K562 (cell line): ENCODE results near the gene MAB21L4. TPM values are rescaled to one million over a fixed set of nuclear protein-coding genes. Genes with fewer than 3 reads are reported as not detected.

Experiments
- ATAC-seq: fragments of 200-7000 bp; cut with Tn5 transposase; 3 replicates; pipeline ENCODE4 v1.9.1; 2020; ENCODE audit warnings: moderate library complexity
- BruUV-seq: library from RNA; stranded (reverse); fragments of 400-500 nt; replicated peaks from 2 replicates; lab custom pipeline; 2021; lab: Mats Ljungman, UMichigan
- CTCF ChIA-PET: fragments of 300-600 bp; formaldehyde crosslinking; extraction: SDS; loops from one replicate; lab custom pipeline; 2021; ENCODE audit warnings: low intra/inter-chr PET ratio; lab: Yijun Ruan, JAX
- POLR2A ChIA-PET: fragments of 300-600, 350-650 bp; sonication (Branson Sonifier 250); formaldehyde crosslinking; extraction: SDS; loops from one replicate; lab custom pipeline; 2021; ENCODE audit warnings: antibody characterized with exemption, inconsistent platforms; lab: Yijun Ruan, JAX
- DNase-seq, 4 experiments: peaks; one replicate each; pipeline versions ENCODE4 v3.0.0 to v3.0.0-alpha.2; 2011 to 2018; ENCODE audit warnings: low spot score in 3 of 4, mixed read lengths in 3 of 4; ENCODE audit errors: extremely low read depth in 1 of 4
- FAIRE-seq: peaks from 2 replicates; lab custom pipeline; 2011; peaks lifted over from hg19 to GRCh38; lab: Jason Lieb, UNC
- H2AFZ ChIP-seq: 2 replicates; pipeline ENCODE4 v1.6.0; 2011; ENCODE audit warnings: low read depth, low read length, control low read depth, inconsistent platforms
- H3K27ac ChIP-seq: fragments of 200-600 bp; 3 replicates; pipeline ENCODE4 v1.8.0; 2011; ENCODE audit warnings: low read depth, mild to moderate bottlenecking, control low read depth, inconsistent platforms, low read length, moderate library complexity, mixed read lengths; ENCODE audit errors: extremely low read depth
- H3K27me3 ChIP-seq, 2 experiments: fragments of 300-600 bp in 1 of 2; 2 replicates in 1 of 2; 3 replicates in 1 of 2; pipeline versions ENCODE4 v1.6.0 to v1.8.0; 2011; ENCODE audit warnings: inconsistent platforms in 2 of 2, low read length in 2 of 2, mild to moderate bottlenecking in 1 of 2, mixed read lengths in 1 of 2, moderate library complexity in 1 of 2; ENCODE audit not compliant: control insufficient read depth in 2 of 2, insufficient read depth in 2 of 2
- H3K36me3 ChIP-seq: fragments of 300-600 bp; 3 replicates; pipeline ENCODE4 v1.8.0; 2011; ENCODE audit warnings: mild to moderate bottlenecking, low read length, inconsistent platforms; ENCODE audit not compliant: control insufficient read depth, insufficient read depth
- H3K4me1 ChIP-seq, 2 experiments: fragments of 200-600 bp in 1 of 2; replicated peaks in 1 of 2; 2 replicates in 1 of 2; 3 replicates in 1 of 2; pipeline versions ENCODE4 v1.5.1 to v1.8.0; 2011; ENCODE audit warnings: inconsistent platforms in 2 of 2, low read length in 2 of 2, mild to moderate bottlenecking in 1 of 2, mixed read lengths in 1 of 2, moderate library complexity in 1 of 2; ENCODE audit not compliant: control insufficient read depth in 2 of 2, insufficient read depth in 2 of 2
- H3K4me2 ChIP-seq: 2 replicates; pipeline ENCODE4 v1.6.1; 2011; ENCODE audit warnings: low read length, control low read depth, inconsistent platforms, mixed read lengths; ENCODE audit not compliant: insufficient read depth
- H3K4me3 ChIP-seq: fragments of 200-600 bp; sonication (generic), shearing (Covaris generic); 2 replicates; pipeline ENCODE4 v1.5.1; 2016; ENCODE audit warnings: control low read depth, inconsistent platforms
- H3K79me2 ChIP-seq: fragments of 200-600 bp; 3 replicates; pipeline ENCODE4 v1.8.0; 2011; ENCODE audit warnings: low read length, inconsistent platforms; ENCODE audit not compliant: control insufficient read depth, insufficient read depth
- H3K9ac ChIP-seq, 2 experiments: 2 replicates each; pipeline versions ENCODE4 v1.6.0 to v1.6.1; 2011; ENCODE audit warnings: low read depth in 2 of 2, low read length in 2 of 2, control low read depth in 1 of 2, inconsistent platforms in 1 of 2, mild to moderate bottlenecking in 1 of 2, mixed read lengths in 1 of 2; ENCODE audit not compliant: insufficient read depth in 1 of 2
- H3K9me1 ChIP-seq: one replicate; pipeline ENCODE4 v1.6.0; 2011; ENCODE audit warnings: inconsistent platforms, mild to moderate bottlenecking, low read length, moderate library complexity; ENCODE audit not compliant: control insufficient read depth, insufficient read depth
- H3K9me3 ChIP-seq: replicated peaks from 2 replicates; pipeline ENCODE4 v1.5.1; 2011; ENCODE audit warnings: low read depth, low read length, inconsistent platforms; ENCODE audit not compliant: control insufficient read depth, insufficient read depth
- H4K20me1 ChIP-seq: replicated peaks from 2 replicates; pipeline ENCODE4 v1.6.1; 2011; ENCODE audit warnings: low read length, inconsistent platforms, mixed read lengths; ENCODE audit not compliant: control insufficient read depth, insufficient read depth
- CBFB ChIP-seq: sonication (generic); formaldehyde crosslinking; IDR thresholded peaks from 2 replicates; pipeline ENCODE4 v1.4.0; 2020; ENCODE audit warnings: mild to moderate bottlenecking, missing genetic modification reagents
- KLF13 ChIP-seq: fragments of 450-650 bp; IDR thresholded peaks from 2 replicates; pipeline ENCODE4 v1.6.1; 2016; ENCODE audit warnings: missing genetic modification characterization, low read depth, mild to moderate bottlenecking, missing compliant biosample characterization, moderate library complexity, borderline replicate concordance
- RCOR1 ChIP-seq, 2 experiments: IDR thresholded peaks; 2 replicates each; pipeline ENCODE4 v1.6.1; 2012; ENCODE audit warnings: low read depth in 2 of 2, low read length in 2 of 2, borderline replicate concordance in 1 of 2, improper control_type of control experiment in 1 of 2
- SMARCA5 ChIP-seq: fragments of 450-650 bp; IDR thresholded peaks from 2 replicates; pipeline ENCODE4 v1.6.1; 2016
- SMC3 ChIP-seq: conservative IDR thresholded peaks from 2 replicates; pipeline ENCODE4 v1.6.1; 2011; ENCODE audit warnings: low read depth, low read length, improper control_type of control experiment; ENCODE audit not compliant: insufficient read depth
- WHSC1 ChIP-seq: IDR thresholded peaks from one replicate; pipeline ENCODE4 v1.6.1; 2012; ENCODE audit warnings: low read length, control low read depth, inconsistent platforms
- ZNF239 ChIP-seq: fragments of 250-450 bp; sonication (Bioruptor Pico); IDR thresholded peaks from 2 replicates; pipeline ENCODE4 v1.4.0; 2020; ENCODE audit warnings: mild to moderate bottlenecking
- ZNF551 ChIP-seq: fragments of 250-450 bp; sonication (Bioruptor Pico); IDR thresholded peaks from 2 replicates; pipeline ENCODE4 v1.5.0; 2021; ENCODE audit warnings: mild to moderate bottlenecking, moderate library complexity
- ZNF589 ChIP-seq: fragments of 200-800 bp; sonication (Bioruptor generic); IDR thresholded peaks from 2 replicates; pipeline ENCODE4 v1.6.1; 2016; ENCODE audit warnings: low read depth, missing genetic modification characterization, missing compliant biosample characterization
- ZNF644 ChIP-seq: fragments of 200-800 bp; sonication (Bioruptor generic); IDR thresholded peaks from 2 replicates; pipeline ENCODE4 v1.6.1; 2016; ENCODE audit warnings: low read depth, missing genetic modification characterization, missing compliant biosample characterization
- WGBS: fragments of 100-300 bp; shearing (Covaris generic); methylation state at CpG from one replicate; pipeline ENCODE4 v1.1.6; 2016; ENCODE audit warnings: low coverage, mixed read lengths; ENCODE audit not compliant: insufficient coverage; ENCODE audit errors: missing lambda C conversion rate; 5-methylcytosine and 5-hydroxymethylcytosine counted together
- in situ Hi-C: fragments of 300-500 bp; cut with MboI; formaldehyde crosslinking; loops from 4 replicates; pipeline ENCODE4 v1.15.0; 2018; ENCODE audit warnings: inconsistent platforms, mixed read lengths
- intact Hi-C: fragments of 100-400 bp; cut with micrococcal nuclease; formaldehyde crosslinking; loops from 2 replicates; pipeline ENCODE4 v1.14.2; 2022
- polyA plus RNA-seq, 8 experiments: library from polyadenylated mRNA; depleted of rRNA in 4 of 8; stranded (reverse) in 5 of 8; unstranded in 3 of 8; fragments of >200 nt; fragmentation: Nextera tagmentation in 2 of 8; fragmentation: Illumina TruSeq in 1 of 8; extraction: Ambion mirVana in 2 of 8; extraction: Trizol in 1 of 8; gene quantifications; 2 replicates each; pipeline versions ENCODE4 v1.2.1 to v1.2.3, GENCODE V29; 2011 to 2014; ENCODE audit warnings: inconsistent platforms in 1 of 8, missing spikeins in 1 of 8
- total RNA-seq, 7 experiments: library from RNA; depleted of rRNA in 6 of 7; stranded (reverse); fragments of >200 nt in 6 of 7; fragmentation: Illumina TruSeq in 2 of 7; extraction: Trizol in 2 of 7; gene quantifications; 2 replicates each; pipeline versions ENCODE4 v1.2.1 to v1.2.3, GENCODE V29; 2011 to 2021; ENCODE audit warnings: low replicate concordance in 1 of 7
- TF ChIP-seq, protein P1 (sequence below): sonication (generic); formaldehyde crosslinking; IDR thresholded peaks from 2 replicates; pipeline ENCODE4 v1.8.1; 2023; ENCODE audit warnings: mild to moderate bottlenecking, missing genetic modification reagents
- TF ChIP-seq, protein P2 (sequence below), 2 experiments: fragments of 450-650 bp; IDR thresholded peaks; 2 replicates each; pipeline ENCODE4 v1.6.1; 2016; ENCODE audit warnings: mild to moderate bottlenecking in 2 of 2, borderline replicate concordance in 1 of 2, low read depth in 1 of 2, moderate library complexity in 1 of 2

The MAB21L4 gene
- total and polyA plus RNA-seq, 9 of the 15 experiments (the other 6 are each of a cell fraction or from before 2014, with no cell fraction given), result 0.03 TPM; not detected in 8

DNA sequence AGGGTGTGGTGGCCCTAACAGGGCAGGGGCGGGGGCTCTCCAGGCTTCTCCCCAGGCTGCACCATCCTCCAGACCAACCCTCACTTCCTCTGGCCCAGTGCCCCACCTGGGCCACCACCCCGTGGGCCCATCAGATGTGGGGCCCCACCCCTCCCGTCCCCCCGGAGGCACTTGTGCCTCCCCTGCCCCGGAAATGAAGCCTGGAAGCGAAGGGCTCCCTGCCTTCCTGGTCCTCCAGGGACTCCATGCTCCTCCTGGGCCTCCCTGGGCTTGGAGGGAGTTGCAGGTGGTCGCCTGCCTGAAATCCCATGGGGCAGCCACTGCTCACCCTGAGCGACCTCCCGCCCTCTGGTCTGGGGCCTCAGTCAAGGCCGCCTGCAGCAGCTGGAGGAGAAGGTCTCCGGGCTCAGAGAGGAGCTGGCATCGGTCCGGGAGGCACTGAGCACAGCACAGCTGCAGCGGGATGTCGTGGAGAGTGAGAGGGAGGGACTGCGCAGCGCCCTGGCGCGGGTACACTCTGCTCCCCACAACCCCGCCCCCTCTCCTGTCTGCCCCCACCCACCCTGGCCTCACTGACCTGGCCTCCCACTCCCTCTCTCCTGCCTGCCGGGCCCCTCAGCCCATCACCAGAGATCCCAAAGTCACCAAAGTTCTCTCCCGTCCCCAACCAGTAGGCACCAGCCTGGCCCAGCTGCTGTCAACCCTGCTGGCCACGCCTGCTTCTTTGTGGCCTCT, 38.2 kb upstream of the MAB21L4 start:
- intact Hi-C loops, result no loop called here
- ChIA-PET CTCF (no interaction called here), POLR2A (interaction anchor here (1.1 kb wide), 1 partner anchor 15 kb away, joined by 3 read pairs; no protein-coding TSS in a partner anchor)
- H3K9ac ChIP-seq, result no peak overlapping the region
- DNase-seq, result no peak
- no TSS peak for BruUV-seq
- H3K27ac ChIP-seq, result no peak overlapping the region
- FAIRE-seq, result no peak
- no peaks in the 10 kb centered on the region; a peak in 1 of 5 replicates for H3K4me1 ChIP-seq
- in situ Hi-C loops, result no loop called here
- no peaks in the 10 kb centered on the region for H3K36me3 ChIP-seq
- H3K4me3 ChIP-seq, result no peak overlapping the region
- H3K79me2 ChIP-seq, result no peaks in the 10 kb centered on the region
- WGBS, result 2% methylated on average over 7 of the region's 23 CpGs
- H3K9me3 ChIP-seq, result no peaks in the 10 kb centered on the region
- no peak overlapping the region for H3K4me2 ChIP-seq
- H3K9me1 ChIP-seq, result no peaks in the 10 kb centered on the region
- no peak for ATAC-seq
- no peak overlapping the region for H2AFZ ChIP-seq
- no peaks in the 10 kb centered on the region for H4K20me1 ChIP-seq
- H3K27me3 ChIP-seq, result peaks cover 0 to 58% of the 10 kb centered on the region in 2 experiments; a peak in 2 of 5 replicates
- TF ChIP-seq, protein P1, sequence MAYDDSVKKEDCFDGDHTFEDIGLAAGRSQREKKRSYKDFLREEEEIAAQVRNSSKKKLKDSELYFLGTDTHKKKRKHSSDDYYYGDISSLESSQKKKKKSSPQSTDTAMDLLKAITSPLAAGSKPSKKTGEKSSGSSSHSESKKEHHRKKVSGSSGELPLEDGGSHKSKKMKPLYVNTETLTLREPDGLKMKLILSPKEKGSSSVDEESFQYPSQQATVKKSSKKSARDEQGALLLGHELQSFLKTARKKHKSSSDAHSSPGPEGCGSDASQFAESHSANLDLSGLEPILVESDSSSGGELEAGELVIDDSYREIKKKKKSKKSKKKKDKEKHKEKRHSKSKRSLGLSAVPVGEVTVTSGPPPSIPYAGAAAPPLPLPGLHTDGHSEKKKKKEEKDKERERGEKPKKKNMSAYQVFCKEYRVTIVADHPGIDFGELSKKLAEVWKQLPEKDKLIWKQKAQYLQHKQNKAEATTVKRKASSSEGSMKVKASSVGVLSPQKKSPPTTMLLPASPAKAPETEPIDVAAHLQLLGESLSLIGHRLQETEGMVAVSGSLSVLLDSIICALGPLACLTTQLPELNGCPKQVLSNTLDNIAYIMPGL (CRISPR knock-in tag), result no peak
- no peak for TF ChIP-seq RCOR1 (IDR thresholded peaks at IDR 0.05; ENCODE audit: borderline replicate concordance in 1 of 2, low read depth in 2 of 2, low read length in 2 of 2)
- no peak for TF ChIP-seq SMARCA5
- TF ChIP-seq, protein P2, sequence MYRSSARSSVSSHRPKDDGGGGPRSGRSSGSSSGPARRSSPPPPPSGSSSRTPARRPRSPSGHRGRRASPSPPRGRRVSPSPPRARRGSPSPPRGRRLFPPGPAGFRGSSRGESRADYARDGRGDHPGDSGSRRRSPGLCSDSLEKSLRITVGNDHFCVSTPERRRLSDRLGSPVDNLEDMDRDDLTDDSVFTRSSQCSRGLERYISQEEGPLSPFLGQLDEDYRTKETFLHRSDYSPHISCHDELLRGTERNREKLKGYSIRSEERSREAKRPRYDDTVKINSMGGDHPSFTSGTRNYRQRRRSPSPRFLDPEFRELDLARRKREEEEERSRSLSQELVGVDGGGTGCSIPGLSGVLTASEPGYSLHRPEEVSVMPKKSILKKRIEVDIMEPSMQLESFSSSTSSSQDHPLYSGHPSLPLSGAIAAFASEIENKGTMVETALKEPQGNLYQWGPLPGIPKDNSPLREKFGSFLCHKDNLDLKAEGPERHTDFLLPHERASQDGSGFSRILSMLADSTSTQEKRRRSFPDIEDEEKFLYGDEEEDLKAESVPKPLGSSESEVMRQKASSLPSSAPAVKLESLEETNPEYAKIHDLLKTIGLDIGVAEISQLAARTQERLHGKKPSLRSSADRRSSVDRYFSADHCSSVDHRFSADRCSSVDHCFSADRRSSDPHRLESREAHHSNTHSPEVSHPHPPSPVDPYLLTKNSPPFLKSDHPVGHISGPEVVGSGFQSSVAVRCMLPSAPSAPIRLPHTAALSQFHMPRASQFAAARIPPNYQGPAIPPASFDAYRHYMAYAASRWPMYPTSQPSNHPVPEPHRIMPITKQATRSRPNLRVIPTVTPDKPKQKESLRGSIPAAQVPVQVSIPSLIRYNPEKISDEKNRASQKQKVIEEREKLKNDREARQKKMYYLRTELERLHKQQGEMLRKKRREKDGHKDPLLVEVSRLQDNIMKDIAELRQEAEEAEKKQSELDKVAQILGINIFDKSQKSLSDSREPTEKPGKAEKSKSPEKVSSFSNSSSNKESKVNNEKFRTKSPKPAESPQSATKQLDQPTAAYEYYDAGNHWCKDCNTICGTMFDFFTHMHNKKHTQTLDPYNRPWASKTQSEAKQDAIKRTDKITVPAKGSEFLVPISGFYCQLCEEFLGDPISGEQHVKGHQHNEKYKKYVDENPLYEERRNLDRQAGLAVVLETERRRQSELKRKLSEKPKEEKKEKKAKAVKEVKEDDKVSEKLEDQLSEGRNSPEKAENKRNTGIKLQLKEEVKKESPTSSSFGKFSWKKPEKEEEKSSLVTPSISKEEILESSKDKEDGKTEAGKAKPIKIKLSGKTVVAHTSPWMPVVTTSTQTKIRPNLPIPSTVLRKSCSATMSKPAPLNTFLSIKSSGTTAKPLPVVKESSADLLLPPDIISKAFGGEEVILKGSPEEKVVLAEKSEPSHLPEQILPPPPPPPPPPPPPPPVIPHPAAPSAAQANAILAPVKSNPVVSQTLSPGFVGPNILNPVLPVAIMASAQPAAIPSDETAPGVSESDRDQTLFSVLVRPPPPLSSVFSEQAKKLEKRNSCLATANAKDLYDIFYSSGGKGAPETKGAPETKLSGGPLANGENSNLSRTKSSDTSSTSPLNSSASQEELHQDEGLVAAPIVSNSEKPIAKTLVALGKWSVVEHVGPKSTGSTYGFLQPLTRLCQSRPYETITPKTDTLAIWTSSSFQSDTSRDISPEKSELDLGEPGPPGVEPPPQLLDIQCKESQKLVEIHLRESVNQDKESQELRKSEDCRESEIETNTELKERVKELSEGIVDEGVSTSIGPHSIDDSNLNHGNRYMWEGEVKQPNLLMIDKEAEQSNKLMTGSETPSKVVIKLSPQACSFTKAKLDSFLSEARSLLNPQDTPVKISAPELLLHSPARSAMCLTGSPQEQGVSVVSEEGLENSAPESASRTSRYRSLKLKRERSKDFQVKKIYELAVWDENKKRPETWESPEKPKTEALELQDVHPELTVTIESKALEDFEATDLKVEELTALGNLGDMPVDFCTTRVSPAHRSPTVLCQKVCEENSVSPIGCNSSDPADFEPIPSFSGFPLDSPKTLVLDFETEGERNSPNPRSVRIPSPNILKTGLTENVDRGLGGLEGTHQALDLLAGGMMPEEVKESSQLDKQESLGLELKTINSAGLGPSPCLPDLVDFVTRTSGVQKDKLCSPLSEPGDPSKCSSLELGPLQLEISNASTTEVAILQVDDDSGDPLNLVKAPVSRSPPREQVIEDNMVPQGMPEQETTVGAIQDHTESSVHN (IDR thresholded peaks at IDR 0.05; ENCODE audit: borderline replicate concordance in 1 of 2, low read depth in 1 of 2), result no peak
- TF ChIP-seq ZNF644 (tag), result no peak
- no peak for TF ChIP-seq ZNF551 (CRISPR knock-in tag)
- no peak for TF ChIP-seq KLF13
- no peak for TF ChIP-seq SMC3
- no peak for TF ChIP-seq ZNF239
- TF ChIP-seq CBFB, result no peak
- TF ChIP-seq WHSC1, result no peak
- no peak for TF ChIP-seq ZNF589 (CRISPR knock-in tag)
